Progenitor cell of endocrine pancreas (in vitro differentiated cells): ENCODE data around the gene CUX1. TPM values are rescaled to one million over a fixed set of nuclear protein-coding genes. Genes with fewer than 3 reads are reported as not detected.
"Not testable (repeated sequence)": the region's sequence is repeated elsewhere in the genome, so short reads cannot be mapped to it uniquely, and the experiment has no call there.

ENCODE experiments used
- DNase-seq: peaks from one replicate; pipeline ENCODE4 v3.0.0; 2021; ENCODE audit warnings: low spot score; ENCODE audit not compliant: unreplicated experiment
- H3K27ac Mint-ChIP-seq: 2 replicates; pipeline ENCODE4 v1.8.0; 2021; ENCODE audit warnings: mild to moderate bottlenecking, moderate library complexity, mixed read lengths
- H3K27me3 Mint-ChIP-seq: 2 replicates; pipeline ENCODE4 v1.8.0; 2021; ENCODE audit warnings: mixed read lengths
- H3K36me3 Mint-ChIP-seq: 2 replicates; pipeline ENCODE4 v1.8.0; 2022; ENCODE audit warnings: mixed read lengths; ENCODE audit not compliant: insufficient read depth
- H3K4me1 Mint-ChIP-seq: 2 replicates; pipeline ENCODE4 v1.8.0; 2021; ENCODE audit warnings: low read depth, mixed read lengths
- H3K4me3 Mint-ChIP-seq: 2 replicates; pipeline ENCODE4 v1.8.0; 2021; ENCODE audit warnings: low read depth, mild to moderate bottlenecking, moderate library complexity, mixed read lengths
- H3K9me3 Mint-ChIP-seq: 2 replicates; pipeline ENCODE4 v1.8.0; 2021; ENCODE audit warnings: low read depth, mixed read lengths
- total RNA-seq: library from RNA; stranded (reverse); gene quantifications from 2 replicates; pipeline ENCODE4 v1.2.1, GENCODE V29; 2021
- TF ChIP-seq, protein P1 (sequence below): fragments of 200-600 bp; sonication (generic); IDR thresholded peaks from one replicate; pipeline ENCODE4 v1.5.0; 2021; ENCODE audit warnings: antibody characterized with exemption, mild to moderate bottlenecking; ENCODE audit not compliant: unreplicated experiment

Gene CUX1
- total RNA-seq, 1 donor from 2014 or later, result 103 TPM

DNA sequence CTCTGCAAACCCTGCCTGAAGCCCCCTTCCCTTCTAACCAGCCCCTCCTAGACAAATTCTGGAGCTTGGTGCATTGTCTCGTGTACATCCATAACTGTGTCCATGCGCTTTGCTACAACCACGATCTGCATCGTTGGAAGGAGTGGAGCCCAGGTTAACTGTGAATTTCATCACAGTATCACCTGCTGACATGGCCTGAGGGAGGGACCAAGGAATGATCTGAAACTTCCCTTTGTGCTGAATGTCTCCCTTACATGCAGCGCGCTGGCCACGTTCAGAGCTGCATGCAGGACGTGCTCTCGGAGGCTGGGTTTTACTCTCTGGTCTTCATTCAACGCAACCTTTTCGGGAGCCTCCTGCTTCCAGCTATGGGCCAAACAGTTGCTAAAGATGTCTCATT is 222.3 kb downstream of the CUX1 start:
- no peak overlapping the region for H3K4me3 Mint-ChIP-seq
- TF ChIP-seq, protein P1, sequence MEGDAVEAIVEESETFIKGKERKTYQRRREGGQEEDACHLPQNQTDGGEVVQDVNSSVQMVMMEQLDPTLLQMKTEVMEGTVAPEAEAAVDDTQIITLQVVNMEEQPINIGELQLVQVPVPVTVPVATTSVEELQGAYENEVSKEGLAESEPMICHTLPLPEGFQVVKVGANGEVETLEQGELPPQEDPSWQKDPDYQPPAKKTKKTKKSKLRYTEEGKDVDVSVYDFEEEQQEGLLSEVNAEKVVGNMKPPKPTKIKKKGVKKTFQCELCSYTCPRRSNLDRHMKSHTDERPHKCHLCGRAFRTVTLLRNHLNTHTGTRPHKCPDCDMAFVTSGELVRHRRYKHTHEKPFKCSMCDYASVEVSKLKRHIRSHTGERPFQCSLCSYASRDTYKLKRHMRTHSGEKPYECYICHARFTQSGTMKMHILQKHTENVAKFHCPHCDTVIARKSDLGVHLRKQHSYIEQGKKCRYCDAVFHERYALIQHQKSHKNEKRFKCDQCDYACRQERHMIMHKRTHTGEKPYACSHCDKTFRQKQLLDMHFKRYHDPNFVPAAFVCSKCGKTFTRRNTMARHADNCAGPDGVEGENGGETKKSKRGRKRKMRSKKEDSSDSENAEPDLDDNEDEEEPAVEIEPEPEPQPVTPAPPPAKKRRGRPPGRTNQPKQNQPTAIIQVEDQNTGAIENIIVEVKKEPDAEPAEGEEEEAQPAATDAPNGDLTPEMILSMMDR, result no peak
- peak overlapping the region; percentile 12 for H3K27ac Mint-ChIP-seq
- no peaks in the 10 kb centered on the region for H3K27me3 Mint-ChIP-seq
- DNase-seq, result no peak
- H3K9me3 Mint-ChIP-seq, result no peaks in the 10 kb centered on the region
- H3K36me3 Mint-ChIP-seq, result peaks cover 6% of the 10 kb centered on the region
- H3K4me1 Mint-ChIP-seq, result no peaks in the 10 kb centered on the region

DNA sequence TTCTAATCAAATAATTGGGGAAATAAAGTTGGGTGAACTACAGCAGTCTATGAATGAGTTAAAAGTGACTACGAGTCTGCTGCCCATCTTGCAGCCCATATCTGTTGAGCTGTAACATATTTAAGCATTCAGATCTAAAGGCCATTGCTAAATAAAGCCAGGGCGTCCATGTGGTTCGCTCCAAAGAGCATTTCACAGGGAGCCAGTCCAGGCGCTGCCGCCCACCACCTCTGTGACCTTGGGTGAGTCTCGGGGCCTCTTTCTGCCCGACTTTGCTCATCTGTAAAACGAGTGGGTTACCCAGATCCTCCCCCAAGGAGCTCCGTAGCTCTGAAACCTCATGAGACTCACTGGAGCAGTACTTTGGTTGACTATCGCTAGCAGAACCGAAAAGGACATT is 223.1 kb downstream of the CUX1 start:
- H3K27ac Mint-ChIP-seq, result no peak overlapping the region

DNA sequence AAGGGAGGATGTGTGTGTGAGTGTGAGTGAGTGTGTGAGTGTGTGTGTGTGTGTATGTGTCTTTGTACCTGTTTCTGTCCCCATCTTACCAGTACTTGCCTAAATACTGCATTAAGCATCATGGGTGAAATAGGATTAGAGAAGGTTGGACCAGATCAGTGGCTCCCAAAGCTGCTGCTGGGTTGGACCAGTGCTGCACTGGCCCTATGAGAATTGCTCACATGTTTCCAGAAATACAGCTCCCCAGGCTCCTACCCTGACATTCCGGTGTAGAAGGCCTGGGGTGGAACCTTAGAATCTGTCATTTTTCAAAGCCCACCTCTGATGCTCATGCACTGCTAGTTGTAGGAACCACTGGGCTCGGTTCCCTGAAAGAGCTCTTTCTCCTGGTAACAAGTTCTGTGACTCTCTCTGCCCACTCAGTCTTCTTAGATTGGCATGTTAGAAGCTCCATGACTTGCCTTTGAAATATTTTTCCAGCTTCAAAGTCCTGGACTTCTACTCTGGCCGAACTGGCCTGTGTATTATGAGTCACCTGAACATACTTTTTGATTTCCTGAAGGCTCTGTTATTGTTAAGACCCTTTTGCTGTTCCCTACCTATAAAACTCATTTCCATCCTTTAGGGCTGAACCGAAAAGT is 224.7 kb downstream of the CUX1 start:
- no peaks in the 10 kb centered on the region for H3K4me1 Mint-ChIP-seq
- TF ChIP-seq, protein P1, result no peak
- H3K4me3 Mint-ChIP-seq, result no peak overlapping the region

More for the DNA sequence above, 223.1 kb downstream of the CUX1 start:
- no peaks in the 10 kb centered on the region for H3K27me3 Mint-ChIP-seq
- peaks cover 6% of the 10 kb centered on the region for H3K36me3 Mint-ChIP-seq
- TF ChIP-seq, protein P1, result no peak
- H3K4me3 Mint-ChIP-seq, result no peak overlapping the region
- H3K9me3 Mint-ChIP-seq, result no peaks in the 10 kb centered on the region
- no peak for DNase-seq
- H3K4me1 Mint-ChIP-seq, result no peaks in the 10 kb centered on the region

DNA sequence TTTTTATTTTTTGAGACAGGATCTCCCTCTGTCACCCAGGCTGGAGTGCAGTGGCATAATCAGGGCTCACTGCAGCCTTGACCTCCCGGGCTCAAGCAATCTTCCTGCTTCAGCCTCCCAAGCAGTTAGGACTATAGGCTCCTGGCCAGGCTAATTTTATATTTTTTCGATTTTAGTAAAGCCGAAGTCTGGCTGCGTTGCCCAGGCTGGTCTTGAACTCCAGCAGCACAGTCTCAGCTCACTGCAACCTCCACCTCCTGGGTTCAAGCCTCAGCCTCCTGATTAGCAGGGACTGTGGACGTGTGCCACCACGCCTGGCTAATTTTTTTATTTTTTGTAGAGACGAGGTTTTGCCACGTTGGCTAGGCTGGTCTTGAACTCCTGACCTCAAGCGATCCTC is 225.4 kb downstream of the CUX1 start:
- not testable (repeated sequence) for H3K27ac Mint-ChIP-seq, H3K4me1 Mint-ChIP-seq, H3K36me3 Mint-ChIP-seq, H3K4me3 Mint-ChIP-seq, H3K27me3 Mint-ChIP-seq, H3K9me3 Mint-ChIP-seq, DNase-seq

More for the DNA sequence above, 224.7 kb downstream of the CUX1 start:
- H3K36me3 Mint-ChIP-seq, result peaks cover 6% of the 10 kb centered on the region
- no peaks in the 10 kb centered on the region for H3K9me3 Mint-ChIP-seq
- H3K27ac Mint-ChIP-seq, result no peak overlapping the region
- no peak for DNase-seq
- H3K27me3 Mint-ChIP-seq, result no peaks in the 10 kb centered on the region

DNA sequence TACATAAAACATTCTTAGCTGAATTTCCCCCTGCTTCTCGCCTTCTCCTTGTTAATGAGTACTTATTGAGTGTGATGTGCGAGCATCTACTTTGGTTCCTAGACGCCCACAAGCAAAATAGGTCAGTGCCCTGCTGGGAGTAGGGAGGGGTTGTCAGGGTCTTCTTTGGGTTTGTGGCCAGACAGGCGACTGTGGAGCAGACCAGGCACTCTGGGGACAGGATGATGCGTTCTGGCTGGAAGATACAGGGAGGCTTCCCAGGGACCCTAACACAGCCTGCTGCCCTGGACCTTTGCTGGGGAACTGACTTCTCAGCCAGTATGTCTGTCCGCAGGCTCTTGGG is 227.2 kb downstream of the CUX1 start:
- H3K4me1 Mint-ChIP-seq, result no peaks in the 10 kb centered on the region
- TF ChIP-seq, protein P1, result no peak
- DNase-seq, result no peak
- H3K27me3 Mint-ChIP-seq, result no peaks in the 10 kb centered on the region
- no peaks in the 10 kb centered on the region for H3K9me3 Mint-ChIP-seq
- peaks cover 9% of the 10 kb centered on the region for H3K36me3 Mint-ChIP-seq
- H3K4me3 Mint-ChIP-seq, result no peak overlapping the region
- no peak overlapping the region for H3K27ac Mint-ChIP-seq

DNA sequence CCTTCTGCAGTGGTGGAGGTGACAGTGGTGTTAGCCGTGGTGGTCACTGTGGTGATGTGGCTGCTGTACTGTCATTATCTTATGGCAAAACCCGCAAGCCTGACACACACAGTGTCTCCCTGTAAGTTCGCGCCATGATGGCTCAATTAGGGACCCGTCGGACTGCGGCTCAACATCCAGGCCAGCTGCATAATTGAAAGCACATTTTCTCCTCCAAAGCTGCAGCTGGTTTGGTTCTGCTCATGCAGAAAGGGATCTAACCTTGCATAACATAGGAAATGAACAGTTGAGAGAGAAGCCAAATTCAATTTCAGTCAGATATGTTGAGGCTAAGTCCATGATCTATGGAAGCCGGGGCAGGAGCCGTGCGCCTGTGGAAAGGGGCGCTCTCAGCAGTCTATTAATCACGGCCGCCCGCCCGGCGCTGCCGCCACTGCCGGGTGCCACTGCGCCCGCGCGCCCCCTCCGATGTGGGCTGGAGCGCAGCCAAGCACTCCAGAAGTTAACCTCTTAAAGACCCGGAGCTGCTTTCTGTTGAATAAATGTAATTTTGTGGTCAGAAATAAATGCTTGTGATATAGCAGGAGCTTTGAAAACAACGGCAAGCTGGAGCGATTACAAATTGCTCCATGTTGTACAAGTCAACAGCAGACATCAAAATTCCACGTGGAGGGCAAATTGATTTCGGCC is 227.7 kb downstream of the CUX1 start:
- peak overlapping the region; percentile 71 for H3K27ac Mint-ChIP-seq
- H3K36me3 Mint-ChIP-seq, result peaks cover 4% of the 10 kb centered on the region
- no peak for DNase-seq
- no peaks in the 10 kb centered on the region for H3K27me3 Mint-ChIP-seq
- TF ChIP-seq, protein P1, result no peak
- H3K4me1 Mint-ChIP-seq, result no peaks in the 10 kb centered on the region
- no peaks in the 10 kb centered on the region for H3K9me3 Mint-ChIP-seq
- no peak overlapping the region for H3K4me3 Mint-ChIP-seq
